Prostate gland (tissue), 2 donors: ENCODE results near the gene STAT2. TPM values are rescaled to one million over a fixed set of nuclear protein-coding genes. Genes with fewer than 3 reads are reported as not detected.

Experiments
- DNase-seq: peaks from one replicate; pipeline ENCODE4 v3.0.0-alpha.2; 2019; ENCODE audit warnings: low spot score
- H3K27ac ChIP-seq, 2 donors: fragments of 200-600 bp; sonication (generic); 2 replicates each; pipeline ENCODE4 v1.5.1; 2017 to 2019
- H3K27me3 ChIP-seq: fragments of 200-600 bp; sonication (generic); replicated peaks from 2 replicates; pipeline ENCODE4 v1.5.1; 2019; ENCODE audit not compliant: insufficient read depth
- H3K36me3 ChIP-seq, 2 donors: fragments of 200-600 bp; sonication (generic); 1 replicate in 1 of 2; 2 replicates in 1 of 2; pipeline versions ENCODE4 v1.5.1 to v1.8.1; 2017 to 2019
- H3K4me1 ChIP-seq: fragments of 200-600 bp; sonication (generic); replicated peaks from 2 replicates; pipeline ENCODE4 v1.5.1; 2019
- H3K4me3 ChIP-seq, 2 donors: fragments of 200-600 bp; sonication (generic); 2 replicates each; pipeline ENCODE4 v1.5.1; 2017 to 2019
- H3K9me3 ChIP-seq: fragments of 200-600 bp; sonication (generic); 2 replicates; pipeline ENCODE4 v1.5.1; 2017
- CTCF ChIP-seq, 4 experiments: fragments of 200-600 bp in 2 of 4; fragments of 450-650 bp in 2 of 4; sonication (generic) in 2 of 4; IDR thresholded peaks; 1 replicate in 3 of 4; 2 replicates in 1 of 4; pipeline ENCODE4 v1.5.1; 2016 to 2019; ENCODE audit warnings: antibody characterized with exemption in 4 of 4, mild to moderate bottlenecking in 2 of 4, moderate library complexity in 2 of 4
- POLR2A ChIP-seq: fragments of 450-650 bp; IDR thresholded peaks from one replicate; pipeline ENCODE4 v1.6.1; 2016; ENCODE audit warnings: antibody characterized with exemption, mild to moderate bottlenecking
- POLR2AphosphoS5 ChIP-seq: sonication (generic); formaldehyde crosslinking; IDR thresholded peaks from one replicate; pipeline ENCODE4 v1.6.1; 2017; ENCODE audit warnings: antibody characterized with exemption
- WGBS: methylation state at CpG from one replicate; pipeline ENCODE4 v1.1.5; 2018; 5-methylcytosine and 5-hydroxymethylcytosine counted together
- intact Hi-C: fragments of 100-400 bp; cut with DNase I; formaldehyde crosslinking; loops from one replicate; pipeline ENCODE4 v1.14.2; 2022
- total RNA-seq, 2 donors: library from RNA; depleted of rRNA; stranded (reverse); fragments of >200 nt; gene quantifications; one replicate each; pipeline ENCODE4 v1.1.0, GENCODE V29; 2016

Gene STAT2
- total RNA-seq, 2 donors from 2014 or later, result 99.8 to 128 TPM

GRCh38 chr12:56308714-56309113 lies 51.2 kb downstream of the STAT2 start:
- Histone ChIP-seq H3K4me3 (no peak overlapping the region), H3K4me1 (no peaks in the 10 kb centered on the region), H3K27ac (no peak overlapping the region), H3K27me3 (no peaks in the 10 kb centered on the region), H3K9me3 (no peaks in the 10 kb centered on the region), H3K36me3 (no peaks in the 10 kb centered on the region)
- no peak for DNase-seq
- 92% methylated on average over 3 of the region's 3 CpGs for WGBS
- intact Hi-C loops, result no loop called here
- TF ChIP-seq POLR2A, result no peak
- no peak for TF ChIP-seq CTCF (IDR thresholded peaks at IDR 0.05)
- TF ChIP-seq POLR2AphosphoS5, result no peak

- intact Hi-C loops, result no loop called here
- Histone ChIP-seq H3K36me3 (no peaks in the 10 kb centered on the region), H3K4me3 (no peak overlapping the region), H3K9me3 (no peaks in the 10 kb centered on the region), H3K4me1 (no peaks in the 10 kb centered on the region), H3K27me3 (no peaks in the 10 kb centered on the region), H3K27ac (no peak overlapping the region)
- TF ChIP-seq CTCF (IDR thresholded peaks at IDR 0.05) (no peak), POLR2AphosphoS5 (no peak), POLR2A (no peak)
- no peak for DNase-seq
- 92% methylated on average over 7 of the region's 7 CpGs for WGBS
These were observed 52.5 kb downstream of the STAT2 start for GRCh38 chr12:56307221-56307965.

- WGBS, result 84% methylated on average over 8 of the region's 8 CpGs
- Histone ChIP-seq H3K4me3 (no peak overlapping the region), H3K27me3 (no peaks in the 10 kb centered on the region), H3K36me3 (no peaks in the 10 kb centered on the region), H3K4me1 (peaks cover 5% of the 10 kb centered on the region), H3K27ac (no peak overlapping the region), H3K9me3 (no peaks in the 10 kb centered on the region)
- TF ChIP-seq POLR2A, result no peak
- no peak for TF ChIP-seq POLR2AphosphoS5
- TF ChIP-seq CTCF (IDR thresholded peaks at IDR 0.05), result no peak
- intact Hi-C loops, result no loop called here
- DNase-seq, result no peak
These were observed 54.9 kb downstream of the STAT2 start for GRCh38 chr12:56304872-56305590.

GRCh38 chr12:56304276-56304675 lies 55.6 kb downstream of the STAT2 start:
- no peak overlapping the region for H3K27ac ChIP-seq
- peaks cover 5% of the 10 kb centered on the region for H3K4me1 ChIP-seq
- TF ChIP-seq CTCF (IDR thresholded peaks at IDR 0.05) (no peak), POLR2A (no peak), POLR2AphosphoS5 (no peak)
- H3K9me3 ChIP-seq, result no peaks in the 10 kb centered on the region
- no peaks in the 10 kb centered on the region for H3K27me3 ChIP-seq
- no peak overlapping the region for H3K4me3 ChIP-seq
- H3K36me3 ChIP-seq, result no peaks in the 10 kb centered on the region
- 91% methylated on average over 3 of the region's 3 CpGs for WGBS
- intact Hi-C loops, result no loop called here
- DNase-seq, result no peak
